OCI-LY3 (cell line): ENCODE results near the gene MAPKAP1.

ENCODE experiments used
- CTCF ChIP-seq: fragments of 200-600, 300-600 bp; sonication (generic); IDR thresholded peaks from 2 replicates; pipeline ENCODE4 v1.5.1; 2014; ENCODE audit warnings: antibody characterized with exemption, low read length, low read depth
- EZH2phosphoT487 ChIP-seq: fragments of 200-600 bp; shearing (Covaris generic); IDR thresholded peaks from 2 replicates; pipeline ENCODE4 v1.6.1; 2018; ENCODE audit warnings: antibody characterized with exemption, mixed run types, low read depth

- TF ChIP-seq CTCF (no peak), EZH2phosphoT487 (no peak)
Observed at GRCh38 chr9:125496313-125496834, 210.6 kb downstream of the MAPKAP1 start.
